Activated naive CD4-positive, alpha-beta T cell treated with anti-CD3 and anti-CD28 coated beads, Interleukin-2, amount 10 ng/mL, durations not matched to agents 7 days and 5 days (primary cell): ENCODE data around the gene DYSF.

Source experiments
- CTCF ChIA-PET: fragments of 350-600 bp; sonication (Branson Sonifier 250); formaldehyde crosslinking; loops from one replicate; lab custom pipeline; 2021; ENCODE audit warnings: antibody characterized with exemption; lab: Charles Lee
- DNase-seq: peaks from one replicate; pipeline ENCODE4 v3.0.0-alpha.2; 2020
- H3K27ac Mint-ChIP-seq: one replicate; pipeline ENCODE4 v1.8.0; 2021; ENCODE audit warnings: mild to moderate bottlenecking, moderate library complexity, mixed read lengths
- H3K27me3 Mint-ChIP-seq: one replicate; pipeline ENCODE4 v1.8.0; 2021; ENCODE audit warnings: mild to moderate bottlenecking, mixed read lengths
- H3K36me3 Mint-ChIP-seq: one replicate; pipeline ENCODE4 v1.8.0; 2021; ENCODE audit warnings: mixed read lengths
- H3K4me1 Mint-ChIP-seq: one replicate; pipeline ENCODE4 v1.8.0; 2021; ENCODE audit warnings: mixed read lengths
- H3K4me3 Mint-ChIP-seq: one replicate; pipeline ENCODE4 v1.8.0; 2021; ENCODE audit warnings: mild to moderate bottlenecking, moderate library complexity, mixed read lengths
- H3K9me3 Mint-ChIP-seq: one replicate; pipeline ENCODE4 v1.8.0; 2021; ENCODE audit warnings: mixed read lengths

DYSF gene

GRCh38 chr2:71603851-71604725 is 150.7 kb downstream of the DYSF start:
- Mint-ChIP-seq H3K4me3 (no peak overlapping the region), H3K9me3 (no peaks in the 10 kb centered on the region), H3K27ac (no peak overlapping the region), H3K27me3 (peaks cover 51% of the 10 kb centered on the region), H3K36me3 (no peaks in the 10 kb centered on the region), H3K4me1 (peaks cover 16% of the 10 kb centered on the region)
- peak; percentile 16 for DNase-seq
- CTCF ChIA-PET, result no interaction called here

- no peak overlapping the region for H3K4me3 Mint-ChIP-seq
- peak; percentile 9 for DNase-seq
- H3K4me1 Mint-ChIP-seq, result peaks cover 16% of the 10 kb centered on the region
- no peak overlapping the region for H3K27ac Mint-ChIP-seq
- no peaks in the 10 kb centered on the region for H3K9me3 Mint-ChIP-seq
- H3K27me3 Mint-ChIP-seq, result peaks cover 47% of the 10 kb centered on the region
- H3K36me3 Mint-ChIP-seq, result no peaks in the 10 kb centered on the region
- CTCF ChIA-PET, result no interaction called here
Measured at GRCh38 chr2:71604726-71605120, 151.4 kb downstream of the DYSF start.

- Mint-ChIP-seq H3K36me3 (no peaks in the 10 kb centered on the region), H3K9me3 (no peaks in the 10 kb centered on the region), H3K4me1 (peaks cover 16% of the 10 kb centered on the region), H3K27ac (no peak overlapping the region), H3K27me3 (peaks cover 45% of the 10 kb centered on the region), H3K4me3 (no peak overlapping the region)
- CTCF ChIA-PET, result no interaction called here
- DNase-seq, result peak; percentile 8
Measured at GRCh38 chr2:71605173-71605641, 151.8 kb downstream of the DYSF start.

- no peak overlapping the region for H3K27ac Mint-ChIP-seq
- peaks cover 16% of the 10 kb centered on the region for H3K4me1 Mint-ChIP-seq
- H3K36me3 Mint-ChIP-seq, result no peaks in the 10 kb centered on the region
- no peaks in the 10 kb centered on the region for H3K9me3 Mint-ChIP-seq
- H3K27me3 Mint-ChIP-seq, result peaks cover 45% of the 10 kb centered on the region
- peak; percentile 6 for DNase-seq
- CTCF ChIA-PET, result no interaction called here
- H3K4me3 Mint-ChIP-seq, result no peak overlapping the region
Measured at GRCh38 chr2:71605781-71606241, 152.4 kb downstream of the DYSF start.

- H3K27ac Mint-ChIP-seq, result no peak overlapping the region
Measured at GRCh38 chr2:71606244-71606643, 152.9 kb downstream of the DYSF start.

GRCh38 chr2:71607151-71607889 is 154.0 kb downstream of the DYSF start:
- Mint-ChIP-seq H3K27me3 (peaks cover 38% of the 10 kb centered on the region), H3K27ac (no peak overlapping the region), H3K4me3 (no peak overlapping the region), H3K9me3 (no peaks in the 10 kb centered on the region), H3K36me3 (no peaks in the 10 kb centered on the region), H3K4me1 (peaks cover 16% of the 10 kb centered on the region)
- CTCF ChIA-PET, result interaction anchor here (0.6 to 1.4 kb wide), 2 partner anchors 145 to 543 kb away, joined by 3 read pairs; no protein-coding TSS in a partner anchor
- DNase-seq, result peak; percentile 14

More at GRCh38 chr2:71606244-71606643, 152.9 kb downstream of the DYSF start:
- Mint-ChIP-seq H3K4me1 (peaks cover 16% of the 10 kb centered on the region), H3K27me3 (peaks cover 44% of the 10 kb centered on the region), H3K4me3 (no peak overlapping the region), H3K9me3 (no peaks in the 10 kb centered on the region), H3K36me3 (no peaks in the 10 kb centered on the region)
- no peak for DNase-seq
- CTCF ChIA-PET, result interaction anchor here (1.4 kb wide), 1 partner anchor 544 kb away, joined by 3 read pairs; no protein-coding TSS in a partner anchor

GRCh38 chr2:71608034-71608433 is 154.7 kb downstream of the DYSF start:
- H3K4me1 Mint-ChIP-seq, result peaks cover 13% of the 10 kb centered on the region
- H3K9me3 Mint-ChIP-seq, result no peaks in the 10 kb centered on the region
- H3K4me3 Mint-ChIP-seq, result no peak overlapping the region
- peaks cover 33% of the 10 kb centered on the region for H3K27me3 Mint-ChIP-seq
- no peaks in the 10 kb centered on the region for H3K36me3 Mint-ChIP-seq
- DNase-seq, result peak; percentile 10
- no peak overlapping the region for H3K27ac Mint-ChIP-seq
- CTCF ChIA-PET, result no interaction called here

GRCh38 chr2:71608441-71608840 is 155.1 kb downstream of the DYSF start:
- no peaks in the 10 kb centered on the region for H3K36me3 Mint-ChIP-seq
- peaks cover 31% of the 10 kb centered on the region for H3K27me3 Mint-ChIP-seq
- no peak overlapping the region for H3K4me3 Mint-ChIP-seq
- CTCF ChIA-PET, result no interaction called here
- H3K9me3 Mint-ChIP-seq, result no peaks in the 10 kb centered on the region
- H3K27ac Mint-ChIP-seq, result no peak overlapping the region
- peak; percentile 4 for DNase-seq
- H3K4me1 Mint-ChIP-seq, result peaks cover 10% of the 10 kb centered on the region

- DNase-seq, result no peak
- CTCF ChIA-PET, result no interaction called here
Measured at GRCh38 chr2:71609029-71609428, 155.7 kb downstream of the DYSF start.

GRCh38 chr2:71609441-71609840 is 156.1 kb downstream of the DYSF start:
- Mint-ChIP-seq H3K27ac (no peak overlapping the region), H3K4me3 (no peak overlapping the region), H3K9me3 (no peaks in the 10 kb centered on the region), H3K36me3 (no peaks in the 10 kb centered on the region), H3K4me1 (peaks cover 8% of the 10 kb centered on the region), H3K27me3 (peaks cover 27% of the 10 kb centered on the region)
- CTCF ChIA-PET, result interaction anchor here (1.2 kb wide), 1 partner anchor 19 kb away, joined by 3 read pairs; no protein-coding TSS in a partner anchor
- no peak for DNase-seq

More at GRCh38 chr2:71609029-71609428, 155.7 kb downstream of the DYSF start:
- Mint-ChIP-seq H3K9me3 (no peaks in the 10 kb centered on the region), H3K4me3 (no peak overlapping the region), H3K27ac (no peak overlapping the region), H3K27me3 (peaks cover 29% of the 10 kb centered on the region), H3K4me1 (peaks cover 10% of the 10 kb centered on the region), H3K36me3 (no peaks in the 10 kb centered on the region)

- no peak overlapping the region for H3K27ac Mint-ChIP-seq
- no peaks in the 10 kb centered on the region for H3K36me3 Mint-ChIP-seq
- H3K4me1 Mint-ChIP-seq, result peaks cover 3% of the 10 kb centered on the region
- H3K4me3 Mint-ChIP-seq, result no peak overlapping the region
- no peak for DNase-seq
- no peaks in the 10 kb centered on the region for H3K9me3 Mint-ChIP-seq
- H3K27me3 Mint-ChIP-seq, result peaks cover 21% of the 10 kb centered on the region
- CTCF ChIA-PET, result interaction anchor here (1.2 kb wide), 1 partner anchor 19 kb away, joined by 3 read pairs; no protein-coding TSS in a partner anchor
Measured at GRCh38 chr2:71609958-71610357, 156.6 kb downstream of the DYSF start.

GRCh38 chr2:71610671-71611070 is 157.3 kb downstream of the DYSF start:
- no peak overlapping the region for H3K4me3 Mint-ChIP-seq

GRCh38 chr2:71611247-71611646 is 157.9 kb downstream of the DYSF start:
- H3K36me3 Mint-ChIP-seq, result no peaks in the 10 kb centered on the region
- no peaks in the 10 kb centered on the region for H3K4me1 Mint-ChIP-seq
- no peak overlapping the region for H3K27ac Mint-ChIP-seq
- peaks cover 18% of the 10 kb centered on the region for H3K27me3 Mint-ChIP-seq
- peak; percentile 9 for DNase-seq
- CTCF ChIA-PET, result no interaction called here
- H3K4me3 Mint-ChIP-seq, result no peak overlapping the region
- H3K9me3 Mint-ChIP-seq, result no peaks in the 10 kb centered on the region

More at GRCh38 chr2:71610671-71611070, 157.3 kb downstream of the DYSF start:
- Mint-ChIP-seq H3K9me3 (no peaks in the 10 kb centered on the region), H3K27ac (no peak overlapping the region), H3K4me1 (no peaks in the 10 kb centered on the region), H3K36me3 (no peaks in the 10 kb centered on the region), H3K27me3 (peaks cover 20% of the 10 kb centered on the region)
- CTCF ChIA-PET, result interaction anchor here (1.2 kb wide), 1 partner anchor 18 kb away, joined by 3 read pairs; no protein-coding TSS in a partner anchor
- peak; percentile 14 for DNase-seq
